ENCODE measurements around the gene CCDC141. TPM values are rescaled to one million over a fixed set of nuclear protein-coding genes. Genes with fewer than 3 reads are reported as not detected.
A peak's percentile ranks its signal among the peaks of the same experiment; 100 is the strongest.

CCDC141 gene
- polyA plus RNA-seq, 1 donor from 2014 or later: 0.27 TPM

DNA sequence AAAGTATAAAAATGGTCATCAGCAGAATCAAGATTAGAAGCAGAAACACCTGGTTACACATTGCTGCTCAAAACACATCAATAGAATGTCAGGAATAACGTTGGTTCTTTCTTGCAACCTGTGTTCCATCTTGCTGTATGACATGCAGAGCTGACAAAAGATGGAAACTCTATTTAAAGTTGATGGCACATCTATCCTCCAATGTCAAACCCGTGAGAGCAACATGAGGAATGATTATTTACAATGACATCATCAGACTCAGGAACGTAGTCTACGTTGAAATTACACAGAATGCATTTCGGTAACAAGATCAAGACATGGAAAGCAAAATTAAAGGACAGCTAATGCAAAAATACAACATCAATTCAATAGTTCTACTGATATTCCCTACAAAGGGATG lies 216.6 kb downstream of the CCDC141 start:
- H3K79me2 ChIP-seq (replicated peaks; ENCODE audit: insufficient read depth, low read length): no peaks in the 10 kb centered on the region
- H4K20me1 ChIP-seq (ENCODE audit: insufficient read depth): no peaks in the 10 kb centered on the region
- no peaks in the 10 kb centered on the region for H3F3A ChIP-seq (ENCODE audit: insufficient read depth, low read length, poor library complexity, severe bottlenecking)
- H3K4me2 ChIP-seq (ENCODE audit: low read length): no peak overlapping the region
- H3K27ac ChIP-seq (ENCODE audit: low read length): no peak overlapping the region
- no peaks in the 10 kb centered on the region for H3K9me3 ChIP-seq (ENCODE audit: low read length)
- H2AFZ ChIP-seq (ENCODE audit: low read depth, low read length): no peak overlapping the region
- no peaks in the 10 kb centered on the region for H3K36me3 ChIP-seq (ENCODE audit: insufficient read depth, low read length)
- TF ChIP-seq MXI1 (conservative IDR thresholded peaks at IDR 0.05; ENCODE audit: poor library complexity, severe bottlenecking) (no peak), POLR2AphosphoS5 (IDR thresholded peaks at IDR 0.05) (peak; percentile 77), EP300 (conservative IDR thresholded peaks at IDR 0.05; ENCODE audit: poor library complexity, severe bottlenecking) (peak; percentile 95), TAF1 (IDR thresholded peaks at IDR 0.05; ENCODE audit: low read depth) (no peak), RAD21 (conservative IDR thresholded peaks at IDR 0.05) (no peak), SMC3 (conservative IDR thresholded peaks at IDR 0.05; ENCODE audit: poor library complexity) (no peak), EZH2 (IDR thresholded peaks at IDR 0.05; ENCODE audit: borderline replicate concordance, insufficient read depth, low read length, poor library complexity, severe bottlenecking) (no peak)
- TF ChIP-seq, protein P1, sequence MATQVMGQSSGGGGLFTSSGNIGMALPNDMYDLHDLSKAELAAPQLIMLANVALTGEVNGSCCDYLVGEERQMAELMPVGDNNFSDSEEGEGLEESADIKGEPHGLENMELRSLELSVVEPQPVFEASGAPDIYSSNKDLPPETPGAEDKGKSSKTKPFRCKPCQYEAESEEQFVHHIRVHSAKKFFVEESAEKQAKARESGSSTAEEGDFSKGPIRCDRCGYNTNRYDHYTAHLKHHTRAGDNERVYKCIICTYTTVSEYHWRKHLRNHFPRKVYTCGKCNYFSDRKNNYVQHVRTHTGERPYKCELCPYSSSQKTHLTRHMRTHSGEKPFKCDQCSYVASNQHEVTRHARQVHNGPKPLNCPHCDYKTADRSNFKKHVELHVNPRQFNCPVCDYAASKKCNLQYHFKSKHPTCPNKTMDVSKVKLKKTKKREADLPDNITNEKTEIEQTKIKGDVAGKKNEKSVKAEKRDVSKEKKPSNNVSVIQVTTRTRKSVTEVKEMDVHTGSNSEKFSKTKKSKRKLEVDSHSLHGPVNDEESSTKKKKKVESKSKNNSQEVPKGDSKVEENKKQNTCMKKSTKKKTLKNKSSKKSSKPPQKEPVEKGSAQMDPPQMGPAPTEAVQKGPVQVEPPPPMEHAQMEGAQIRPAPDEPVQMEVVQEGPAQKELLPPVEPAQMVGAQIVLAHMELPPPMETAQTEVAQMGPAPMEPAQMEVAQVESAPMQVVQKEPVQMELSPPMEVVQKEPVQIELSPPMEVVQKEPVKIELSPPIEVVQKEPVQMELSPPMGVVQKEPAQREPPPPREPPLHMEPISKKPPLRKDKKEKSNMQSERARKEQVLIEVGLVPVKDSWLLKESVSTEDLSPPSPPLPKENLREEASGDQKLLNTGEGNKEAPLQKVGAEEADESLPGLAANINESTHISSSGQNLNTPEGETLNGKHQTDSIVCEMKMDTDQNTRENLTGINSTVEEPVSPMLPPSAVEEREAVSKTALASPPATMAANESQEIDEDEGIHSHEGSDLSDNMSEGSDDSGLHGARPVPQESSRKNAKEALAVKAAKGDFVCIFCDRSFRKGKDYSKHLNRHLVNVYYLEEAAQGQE (IDR thresholded peaks at IDR 0.05; ENCODE audit: borderline replicate concordance): peak; percentile 63
- TF ChIP-seq, protein P2, sequence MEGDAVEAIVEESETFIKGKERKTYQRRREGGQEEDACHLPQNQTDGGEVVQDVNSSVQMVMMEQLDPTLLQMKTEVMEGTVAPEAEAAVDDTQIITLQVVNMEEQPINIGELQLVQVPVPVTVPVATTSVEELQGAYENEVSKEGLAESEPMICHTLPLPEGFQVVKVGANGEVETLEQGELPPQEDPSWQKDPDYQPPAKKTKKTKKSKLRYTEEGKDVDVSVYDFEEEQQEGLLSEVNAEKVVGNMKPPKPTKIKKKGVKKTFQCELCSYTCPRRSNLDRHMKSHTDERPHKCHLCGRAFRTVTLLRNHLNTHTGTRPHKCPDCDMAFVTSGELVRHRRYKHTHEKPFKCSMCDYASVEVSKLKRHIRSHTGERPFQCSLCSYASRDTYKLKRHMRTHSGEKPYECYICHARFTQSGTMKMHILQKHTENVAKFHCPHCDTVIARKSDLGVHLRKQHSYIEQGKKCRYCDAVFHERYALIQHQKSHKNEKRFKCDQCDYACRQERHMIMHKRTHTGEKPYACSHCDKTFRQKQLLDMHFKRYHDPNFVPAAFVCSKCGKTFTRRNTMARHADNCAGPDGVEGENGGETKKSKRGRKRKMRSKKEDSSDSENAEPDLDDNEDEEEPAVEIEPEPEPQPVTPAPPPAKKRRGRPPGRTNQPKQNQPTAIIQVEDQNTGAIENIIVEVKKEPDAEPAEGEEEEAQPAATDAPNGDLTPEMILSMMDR (IDR thresholded peaks at IDR 0.05; ENCODE audit: poor library complexity, severe bottlenecking): no peak
- H3K9ac ChIP-seq (ENCODE audit: low read length): no peak overlapping the region
- H3K27me3 ChIP-seq (ENCODE audit: insufficient read depth, low read depth, low read length): no peaks in the 10 kb centered on the region
- H3K9me2 ChIP-seq (ENCODE audit: insufficient read depth, low read length): no peaks in the 10 kb centered on the region
- no peak overlapping the region for H3K4me3 ChIP-seq (ENCODE audit: low read length)

DNA sequence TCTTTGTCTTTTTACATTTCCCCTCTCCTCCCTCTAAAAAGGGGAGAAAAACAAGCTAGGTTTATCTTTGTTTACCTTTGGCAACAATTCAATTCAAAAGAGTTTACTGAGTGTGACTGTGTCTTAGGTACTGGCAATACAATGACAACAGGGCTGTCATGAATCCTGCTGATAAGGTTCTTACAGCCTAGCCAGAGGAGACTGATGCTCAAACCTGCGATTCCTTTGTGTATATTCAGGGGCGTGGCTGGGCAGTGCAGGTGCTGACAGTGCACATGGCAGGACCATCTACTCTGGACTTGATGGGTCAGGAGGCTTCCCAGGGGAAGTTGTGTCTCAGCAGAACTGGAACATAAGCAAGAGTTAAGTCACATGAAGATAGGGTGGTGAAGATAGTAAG lies 219.5 kb downstream of the CCDC141 start:
- Histone ChIP-seq H3K79me2 (replicated peaks; ENCODE audit: insufficient read depth, low read length) (no peaks in the 10 kb centered on the region), H3K9me3 (ENCODE audit: low read length) (no peaks in the 10 kb centered on the region), H3F3A (ENCODE audit: insufficient read depth, low read length, poor library complexity, severe bottlenecking) (no peaks in the 10 kb centered on the region), H2AFZ (ENCODE audit: low read depth, low read length) (no peak overlapping the region), H3K27me3 (ENCODE audit: insufficient read depth, low read depth, low read length) (no peaks in the 10 kb centered on the region), H3K4me2 (ENCODE audit: low read length) (no peak overlapping the region), H3K36me3 (ENCODE audit: insufficient read depth, low read length) (no peaks in the 10 kb centered on the region), H4K20me1 (ENCODE audit: insufficient read depth) (no peaks in the 10 kb centered on the region), H3K27ac (ENCODE audit: low read length) (no peak overlapping the region), H3K4me3 (ENCODE audit: low read length) (no peak overlapping the region), H3K9me2 (ENCODE audit: insufficient read depth, low read length) (no peaks in the 10 kb centered on the region), H3K9ac (ENCODE audit: low read length) (no peak overlapping the region)
- TF ChIP-seq MXI1 (conservative IDR thresholded peaks at IDR 0.05; ENCODE audit: poor library complexity, severe bottlenecking): no peak
- TF ChIP-seq POLR2AphosphoS5 (IDR thresholded peaks at IDR 0.05): no peak
- no peak for TF ChIP-seq TAF1 (IDR thresholded peaks at IDR 0.05; ENCODE audit: low read depth)
- no peak for TF ChIP-seq RAD21 (conservative IDR thresholded peaks at IDR 0.05)
- TF ChIP-seq, protein P2 (IDR thresholded peaks at IDR 0.05; ENCODE audit: poor library complexity, severe bottlenecking): no peak
- TF ChIP-seq, protein P1 (IDR thresholded peaks at IDR 0.05; ENCODE audit: borderline replicate concordance): no peak
- TF ChIP-seq EP300 (conservative IDR thresholded peaks at IDR 0.05; ENCODE audit: poor library complexity, severe bottlenecking): no peak
- TF ChIP-seq SMC3 (conservative IDR thresholded peaks at IDR 0.05; ENCODE audit: poor library complexity): no peak
- no peak for TF ChIP-seq EZH2 (IDR thresholded peaks at IDR 0.05; ENCODE audit: borderline replicate concordance, insufficient read depth, low read length, poor library complexity, severe bottlenecking)

Measured in neural cell (in vitro differentiated cells).